SH-SY5Y (cell line): ENCODE data around the gene ACKR1.

ENCODE experiments used
- GATA2 ChIP-seq: IDR thresholded peaks from 2 replicates; pipeline ENCODE4 v1.6.1; 2011; ENCODE audit warnings: mild to moderate bottlenecking, low read depth, low read length
- GATA3 ChIP-seq: IDR thresholded peaks from 2 replicates; pipeline ENCODE4 v1.6.1; 2011; ENCODE audit warnings: low read depth, mild to moderate bottlenecking, low read length, moderate library complexity

DNA sequence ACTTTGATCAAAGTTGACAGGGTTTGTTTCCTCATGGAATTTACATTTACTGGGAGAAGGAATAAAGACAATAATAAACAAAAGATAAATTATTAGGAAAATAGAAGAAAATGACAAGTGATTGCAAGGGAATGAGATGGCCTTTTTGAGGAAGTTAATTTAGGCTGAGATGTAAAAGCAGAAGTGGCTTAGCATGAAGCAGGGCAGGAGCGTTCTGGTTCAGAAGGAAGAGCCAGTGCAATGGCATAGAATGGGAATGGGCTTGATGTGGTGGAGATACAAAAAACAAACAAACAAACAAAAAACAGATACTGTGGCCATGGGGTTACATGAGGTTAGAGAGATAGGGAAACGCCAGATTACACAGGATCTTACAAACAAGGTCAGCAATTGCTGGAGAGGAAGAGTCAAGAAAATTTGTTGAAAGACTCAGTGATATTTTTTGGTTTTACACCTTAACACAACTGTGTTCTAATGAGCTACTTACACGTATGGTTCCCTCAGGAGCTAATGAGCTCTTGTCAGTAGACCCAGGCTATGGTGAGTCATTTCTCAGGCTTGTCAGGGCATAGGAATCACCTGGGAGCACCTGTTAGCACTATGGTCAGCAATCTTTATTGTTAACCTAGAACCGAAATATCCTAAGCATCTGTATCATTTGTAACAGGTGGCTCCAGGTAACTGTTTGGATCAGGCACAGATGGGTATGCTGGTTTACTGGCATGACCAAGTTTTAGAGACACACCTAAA lies 42.0 kb upstream of the ACKR1 start:
- TF ChIP-seq GATA3: no peak
- TF ChIP-seq GATA2: no peak
